Choroid plexus epithelial cell (primary cell): Measurements from ENCODE around the gene WDR44.

ENCODE experiments used
- DNase-seq: peaks from one replicate; pipeline ENCODE4 v3.0.0-alpha.2; 2010; ENCODE audit warnings: low read depth
- H3K4me3 ChIP-seq: 2 replicates; pipeline ENCODE4 v1.5.1; 2011; ENCODE audit warnings: low read depth, mild to moderate bottlenecking, control low read depth, low read length, moderate library complexity
- TF ChIP-seq, protein P1 (sequence below): conservative IDR thresholded peaks from 2 replicates; pipeline ENCODE4 v1.5.1; 2011; ENCODE audit warnings: low read depth, mild to moderate bottlenecking, control low read depth, inconsistent platforms, low read length, moderate library complexity

Gene WDR44

GRCh38 chrX:118356154-118356701 lies 10.3 kb downstream of the WDR44 start:
- TF ChIP-seq, protein P1, sequence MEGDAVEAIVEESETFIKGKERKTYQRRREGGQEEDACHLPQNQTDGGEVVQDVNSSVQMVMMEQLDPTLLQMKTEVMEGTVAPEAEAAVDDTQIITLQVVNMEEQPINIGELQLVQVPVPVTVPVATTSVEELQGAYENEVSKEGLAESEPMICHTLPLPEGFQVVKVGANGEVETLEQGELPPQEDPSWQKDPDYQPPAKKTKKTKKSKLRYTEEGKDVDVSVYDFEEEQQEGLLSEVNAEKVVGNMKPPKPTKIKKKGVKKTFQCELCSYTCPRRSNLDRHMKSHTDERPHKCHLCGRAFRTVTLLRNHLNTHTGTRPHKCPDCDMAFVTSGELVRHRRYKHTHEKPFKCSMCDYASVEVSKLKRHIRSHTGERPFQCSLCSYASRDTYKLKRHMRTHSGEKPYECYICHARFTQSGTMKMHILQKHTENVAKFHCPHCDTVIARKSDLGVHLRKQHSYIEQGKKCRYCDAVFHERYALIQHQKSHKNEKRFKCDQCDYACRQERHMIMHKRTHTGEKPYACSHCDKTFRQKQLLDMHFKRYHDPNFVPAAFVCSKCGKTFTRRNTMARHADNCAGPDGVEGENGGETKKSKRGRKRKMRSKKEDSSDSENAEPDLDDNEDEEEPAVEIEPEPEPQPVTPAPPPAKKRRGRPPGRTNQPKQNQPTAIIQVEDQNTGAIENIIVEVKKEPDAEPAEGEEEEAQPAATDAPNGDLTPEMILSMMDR: no peak
- no peak overlapping the region for H3K4me3 ChIP-seq
- DNase-seq: no peak

- DNase-seq: peak; percentile 34
- TF ChIP-seq, protein P1: no peak
- H3K4me3 ChIP-seq: no peak overlapping the region
These were observed 14.7 kb downstream of the WDR44 start for GRCh38 chrX:118360429-118361125.

DNA sequence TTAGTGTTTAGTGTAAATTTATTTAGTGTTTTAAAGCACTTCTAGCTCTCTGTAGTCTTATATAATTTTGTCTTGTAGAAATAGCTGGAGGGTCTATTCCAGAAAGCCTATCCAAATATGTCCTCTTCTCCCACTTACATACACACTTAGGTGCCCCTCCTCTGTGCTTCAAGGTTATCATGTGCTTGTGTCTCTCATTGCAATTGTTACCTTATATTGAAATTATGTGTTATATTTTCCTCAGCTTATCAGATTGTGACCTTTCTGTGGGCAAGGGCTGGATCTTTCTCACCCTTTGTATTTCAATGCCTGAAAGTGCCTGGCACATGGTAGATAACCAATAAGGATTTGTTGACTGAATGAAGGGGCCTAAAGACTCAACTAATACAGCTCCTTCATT lies 18.4 kb downstream of the WDR44 start:
- H3K4me3 ChIP-seq: no peak overlapping the region
- DNase-seq: no peak
- TF ChIP-seq, protein P1: no peak

DNA sequence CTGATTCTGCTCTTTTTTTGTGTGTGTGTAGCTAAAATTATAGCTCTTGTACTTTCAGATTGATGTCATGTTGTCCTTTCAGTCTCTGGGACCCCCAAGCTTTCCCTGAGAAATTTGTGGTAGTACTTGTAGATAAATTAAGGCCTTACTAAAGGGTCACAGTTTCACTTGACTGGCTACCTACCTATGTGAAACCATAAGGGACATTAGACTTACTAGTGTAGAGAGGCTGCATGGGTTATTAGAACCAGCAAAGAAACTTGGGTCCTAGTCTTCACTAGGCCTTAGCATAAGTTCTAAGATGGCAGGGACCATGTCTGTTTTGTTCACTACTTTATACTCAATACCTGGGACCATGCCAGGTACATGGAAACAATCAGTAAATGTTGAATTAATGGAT lies 21.4 kb downstream of the WDR44 start:
- no peak for DNase-seq
- TF ChIP-seq, protein P1: no peak
- H3K4me3 ChIP-seq: no peak overlapping the region

DNA sequence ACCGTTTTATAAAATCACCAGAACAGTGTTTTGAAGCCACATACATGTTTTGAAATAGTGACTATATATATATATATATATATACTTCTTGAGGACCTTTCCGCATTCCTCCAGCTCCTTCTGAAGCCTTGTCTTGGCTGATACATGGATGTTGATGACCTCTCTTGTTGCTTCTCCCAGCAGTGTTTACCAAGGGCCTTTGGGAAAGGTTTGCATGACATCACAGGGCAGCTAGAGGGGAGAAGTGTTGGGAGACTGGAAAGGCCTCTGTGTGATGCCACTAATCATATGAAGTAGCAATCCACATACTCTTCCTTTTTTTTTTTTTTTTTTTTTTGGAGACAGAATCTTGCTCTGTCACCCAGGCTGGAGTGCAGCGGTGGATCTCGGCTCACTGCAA lies 22.5 kb downstream of the WDR44 start:
- DNase-seq: no peak
- no peak overlapping the region for H3K4me3 ChIP-seq
- TF ChIP-seq, protein P1: no peak

GRCh38 chrX:118370921-118371624 lies 25.2 kb downstream of the WDR44 start:
- H3K4me3 ChIP-seq: no peak overlapping the region
- TF ChIP-seq, protein P1: no peak
- DNase-seq: peak; percentile 74

- TF ChIP-seq, protein P1: peak; percentile 4
- DNase-seq: peak; percentile 46
- H3K4me3 ChIP-seq: no peak overlapping the region
These were observed 27.6 kb downstream of the WDR44 start for GRCh38 chrX:118373538-118373937.
